Panc1 (cell line): ENCODE measurements around the gene BMP7. TPM values are rescaled to one million over a fixed set of nuclear protein-coding genes. Genes with fewer than 3 reads are reported as not detected.

Source experiments
- ATAC-seq: fragments of 200-7000 bp; cut with Tn5 transposase; 2 replicates; pipeline ENCODE4 v1.9.1; 2020; ENCODE audit warnings: mild to moderate bottlenecking, moderate library complexity
- BruUV-seq: library from RNA; stranded (reverse); fragments of 400-500 nt; replicated peaks from 2 replicates; lab custom pipeline; 2021; lab: Mats Ljungman, UMichigan
- CTCF ChIA-PET: fragments of 300-600 bp; sonication (Branson Sonifier 250); formaldehyde crosslinking; loops from one replicate; lab custom pipeline; 2022; ENCODE audit warnings: antibody characterized with exemption; lab: Charles Lee
- POLR2A ChIA-PET: fragments of 300-600 bp; sonication (Branson Sonifier 250); formaldehyde crosslinking; loops from one replicate; lab custom pipeline; 2022; ENCODE audit warnings: antibody characterized with exemption; lab: Charles Lee
- DNase-seq: peaks from one replicate; pipeline ENCODE4 v3.0.0-alpha.2; 2010; ENCODE audit warnings: low read depth, low spot score
- H3K27ac ChIP-seq: 2 replicates; pipeline ENCODE4 v1.5.1; 2011; ENCODE audit warnings: mild to moderate bottlenecking, low read length, inconsistent platforms
- H3K27me3 ChIP-seq: fragments of 200-500 bp; sonication (Bioruptor generic); 2 replicates; pipeline ENCODE4 v1.6.0; 2014; ENCODE audit warnings: low read length, inconsistent platforms; ENCODE audit not compliant: control insufficient read depth, insufficient read depth
- H3K36me3 ChIP-seq: fragments of 200-500 bp; sonication (Bioruptor generic); 2 replicates; pipeline ENCODE4 v1.5.1; 2014; ENCODE audit warnings: inconsistent platforms, mild to moderate bottlenecking, low read length, moderate library complexity; ENCODE audit not compliant: control insufficient read depth, insufficient read depth
- H3K4me1 ChIP-seq: 2 replicates; pipeline ENCODE4 v1.5.1; 2011; ENCODE audit warnings: inconsistent platforms, mild to moderate bottlenecking, low read length, moderate library complexity; ENCODE audit not compliant: control insufficient read depth, insufficient read depth
- H3K4me3 ChIP-seq, 2 experiments: 2 replicates each; pipeline ENCODE4 v1.5.1; 2011 to 2012; ENCODE audit warnings: low read depth in 2 of 2, low read length in 2 of 2, mild to moderate bottlenecking in 2 of 2, inconsistent platforms in 1 of 2, moderate library complexity in 1 of 2
- H3K9me3 ChIP-seq: fragments of 200-500 bp; sonication (Bioruptor generic); 2 replicates; pipeline ENCODE4 v1.5.1; 2014; ENCODE audit warnings: low read depth, mild to moderate bottlenecking, inconsistent platforms, low read length, moderate library complexity; ENCODE audit not compliant: control insufficient read depth, insufficient read depth
- POLR2AphosphoS5 ChIP-seq: IDR thresholded peaks from 2 replicates; pipeline ENCODE4 v1.6.1; 2012; ENCODE audit warnings: mild to moderate bottlenecking, low read depth, low read length, moderate library complexity
- REST ChIP-seq, 2 experiments: IDR thresholded peaks; 2 replicates each; pipeline ENCODE4 v1.6.1; 2011 to 2012; ENCODE audit warnings: low read depth in 2 of 2, control low read depth in 1 of 2, low read length in 1 of 2, mild to moderate bottlenecking in 1 of 2, moderate library complexity in 1 of 2; ENCODE audit not compliant: insufficient read depth in 1 of 2
- SIN3A ChIP-seq: IDR thresholded peaks from 2 replicates; pipeline ENCODE4 v1.6.1; 2012; ENCODE audit warnings: low read depth, mild to moderate bottlenecking, low read length, moderate library complexity, borderline replicate concordance; ENCODE audit not compliant: insufficient read depth
- TCF7L2 ChIP-seq: IDR thresholded peaks from 2 replicates; pipeline ENCODE4 v1.6.1; 2011; ENCODE audit warnings: mild to moderate bottlenecking, low read depth, low read length, inconsistent platforms
- in situ Hi-C: cut with HindIII; loops from 2 replicates; pipeline ENCODE4 v1.10.0; 2016; ENCODE audit warnings: low sequenced_read_pairs, low pct_unique_long_range_greater_than_20kb
- intact Hi-C: fragments of 100-400 bp; cut with micrococcal nuclease; formaldehyde crosslinking; loops from one replicate; pipeline ENCODE4 v1.10.0; 2022; ENCODE audit not compliant: unreplicated experiment
- total RNA-seq: library from RNA; stranded (reverse); gene quantifications from one replicate; pipeline ENCODE4 v1.2.1, GENCODE V29; 2021; ENCODE audit not compliant: unreplicated experiment
- TF ChIP-seq, protein P1 (sequence below): fragments of 450-650 bp; IDR thresholded peaks from 2 replicates; pipeline ENCODE4 v1.5.1; 2017; ENCODE audit warnings: mild to moderate bottlenecking

The BMP7 gene
- total RNA-seq, 1 experiment from 2014 or later, result 11.5 TPM

DNA sequence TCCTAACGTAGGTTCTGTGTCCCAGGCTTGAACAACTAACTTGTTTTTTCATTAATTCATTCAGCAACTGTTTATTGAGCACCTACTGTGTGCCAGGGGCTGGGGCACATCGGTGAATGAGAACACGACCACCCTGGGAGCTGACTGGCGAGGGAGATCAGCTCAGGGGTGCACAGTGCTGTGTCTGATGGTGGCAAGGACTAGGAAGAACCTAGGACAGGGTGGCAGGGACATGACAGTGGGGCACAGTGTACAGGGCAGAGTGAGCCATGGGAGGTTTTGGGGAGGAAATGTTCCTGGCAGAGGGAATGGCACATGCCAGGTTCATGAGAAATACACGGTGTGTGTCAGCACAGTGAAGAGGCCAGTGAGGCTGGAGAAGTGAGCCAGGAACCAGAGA, 76.7 kb downstream of the BMP7 start:
- Histone ChIP-seq H3K27me3 (no peaks in the 10 kb centered on the region), H3K9me3 (no peaks in the 10 kb centered on the region), H3K27ac (no peak overlapping the region), H3K36me3 (no peaks in the 10 kb centered on the region), H3K4me1 (no peaks in the 10 kb centered on the region), H3K4me3 (no peak overlapping the region)
- DNase-seq (no peak), ATAC-seq (no peak)
- in situ Hi-C loops (no loop called here), intact Hi-C loops (no loop called here)
- POLR2A ChIA-PET, result no interaction called here
- CTCF ChIA-PET, result no interaction called here
- TF ChIP-seq TCF7L2, result no peak
- no peak for TF ChIP-seq POLR2AphosphoS5
- TF ChIP-seq REST (IDR thresholded peaks at IDR 0.05; ENCODE audit: insufficient read depth in 1 of 2, low read depth in 2 of 2, low read length in 1 of 2), result no peak
- no peak for TF ChIP-seq SIN3A
- TF ChIP-seq, protein P1, sequence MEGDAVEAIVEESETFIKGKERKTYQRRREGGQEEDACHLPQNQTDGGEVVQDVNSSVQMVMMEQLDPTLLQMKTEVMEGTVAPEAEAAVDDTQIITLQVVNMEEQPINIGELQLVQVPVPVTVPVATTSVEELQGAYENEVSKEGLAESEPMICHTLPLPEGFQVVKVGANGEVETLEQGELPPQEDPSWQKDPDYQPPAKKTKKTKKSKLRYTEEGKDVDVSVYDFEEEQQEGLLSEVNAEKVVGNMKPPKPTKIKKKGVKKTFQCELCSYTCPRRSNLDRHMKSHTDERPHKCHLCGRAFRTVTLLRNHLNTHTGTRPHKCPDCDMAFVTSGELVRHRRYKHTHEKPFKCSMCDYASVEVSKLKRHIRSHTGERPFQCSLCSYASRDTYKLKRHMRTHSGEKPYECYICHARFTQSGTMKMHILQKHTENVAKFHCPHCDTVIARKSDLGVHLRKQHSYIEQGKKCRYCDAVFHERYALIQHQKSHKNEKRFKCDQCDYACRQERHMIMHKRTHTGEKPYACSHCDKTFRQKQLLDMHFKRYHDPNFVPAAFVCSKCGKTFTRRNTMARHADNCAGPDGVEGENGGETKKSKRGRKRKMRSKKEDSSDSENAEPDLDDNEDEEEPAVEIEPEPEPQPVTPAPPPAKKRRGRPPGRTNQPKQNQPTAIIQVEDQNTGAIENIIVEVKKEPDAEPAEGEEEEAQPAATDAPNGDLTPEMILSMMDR, result no peak
- no TSS peak for BruUV-seq

- BruUV-seq, result no TSS peak
Observed at GRCh38 chr20:57188576-57189079, 77.8 kb downstream of the BMP7 start.

More at GRCh38 chr20:57188576-57189079, 77.8 kb downstream of the BMP7 start:
- no peak for ATAC-seq
- Histone ChIP-seq H3K9me3 (no peaks in the 10 kb centered on the region), H3K4me1 (no peaks in the 10 kb centered on the region), H3K36me3 (no peaks in the 10 kb centered on the region), H3K27ac (no peak overlapping the region), H3K4me3 (no peak overlapping the region), H3K27me3 (no peaks in the 10 kb centered on the region)
- CTCF ChIA-PET, result no interaction called here
- TF ChIP-seq, protein P1, result no peak
- intact Hi-C loops, result no loop called here
- in situ Hi-C loops, result no loop called here
- POLR2A ChIA-PET, result no interaction called here
- no peak for DNase-seq
